Keratinocyte (primary cell): ENCODE results near the gene NLK.
"Not testable (repeated sequence)": the region's sequence is repeated elsewhere in the genome, so short reads cannot be mapped to it uniquely, and the experiment has no call there.

ENCODE experiments used
- EZH2 ChIP-seq: IDR thresholded peaks from one replicate; pipeline ENCODE4 v1.6.1; 2012; ENCODE audit warnings: inconsistent platforms, mild to moderate bottlenecking, low read length, moderate library complexity
- TF ChIP-seq, protein P1 (sequence below), 3 experiments: IDR thresholded peaks in 1 of 3; conservative IDR thresholded peaks in 1 of 3; optimal IDR thresholded peaks in 1 of 3; 2 replicates in 2 of 3; 3 replicates in 1 of 3; pipeline versions ENCODE3 to v1.5.1; 2011; ENCODE audit warnings: low read length in 3 of 3, mild to moderate bottlenecking in 3 of 3, moderate library complexity in 2 of 3, control low read depth in 1 of 3, inconsistent platforms in 1 of 3; ENCODE audit not compliant: insufficient read depth in 2 of 3; ENCODE audit errors: extremely low read depth in 1 of 3

- TF ChIP-seq, protein P1, sequence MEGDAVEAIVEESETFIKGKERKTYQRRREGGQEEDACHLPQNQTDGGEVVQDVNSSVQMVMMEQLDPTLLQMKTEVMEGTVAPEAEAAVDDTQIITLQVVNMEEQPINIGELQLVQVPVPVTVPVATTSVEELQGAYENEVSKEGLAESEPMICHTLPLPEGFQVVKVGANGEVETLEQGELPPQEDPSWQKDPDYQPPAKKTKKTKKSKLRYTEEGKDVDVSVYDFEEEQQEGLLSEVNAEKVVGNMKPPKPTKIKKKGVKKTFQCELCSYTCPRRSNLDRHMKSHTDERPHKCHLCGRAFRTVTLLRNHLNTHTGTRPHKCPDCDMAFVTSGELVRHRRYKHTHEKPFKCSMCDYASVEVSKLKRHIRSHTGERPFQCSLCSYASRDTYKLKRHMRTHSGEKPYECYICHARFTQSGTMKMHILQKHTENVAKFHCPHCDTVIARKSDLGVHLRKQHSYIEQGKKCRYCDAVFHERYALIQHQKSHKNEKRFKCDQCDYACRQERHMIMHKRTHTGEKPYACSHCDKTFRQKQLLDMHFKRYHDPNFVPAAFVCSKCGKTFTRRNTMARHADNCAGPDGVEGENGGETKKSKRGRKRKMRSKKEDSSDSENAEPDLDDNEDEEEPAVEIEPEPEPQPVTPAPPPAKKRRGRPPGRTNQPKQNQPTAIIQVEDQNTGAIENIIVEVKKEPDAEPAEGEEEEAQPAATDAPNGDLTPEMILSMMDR (optimal IDR thresholded peaks at IDR 0.05 in 1 of 3, IDR thresholded peaks at IDR 0.05 in 1 of 3, conservative IDR thresholded peaks at IDR 0.05 in 1 of 3; ENCODE audit: extremely low read depth in 1 of 3, insufficient read depth in 2 of 3, low read length in 3 of 3): not testable (repeated sequence)
- not testable (repeated sequence) for TF ChIP-seq EZH2
Observed at GRCh38 chr17:28213578-28213977, 171.1 kb downstream of the NLK start.
